Kidney (tissue), 14 donors: Measurements from ENCODE around the gene NR2E1. TPM values are rescaled to one million over a fixed set of nuclear protein-coding genes. Genes with fewer than 3 reads are reported as not detected.

ENCODE experiments used
- DNase-seq, 5 donors: peaks; one replicate each; pipeline ENCODE4 v3.0.0-alpha.2; 2013 to 2020
- FAIRE-seq: peaks from 2 replicates; lab custom pipeline; 2012; peaks lifted over from hg19 to GRCh38; lab: Jason Lieb, UNC
- H3K27ac ChIP-seq, 2 donors: one replicate each; pipeline ENCODE4 v1.7.0; 2013; ENCODE audit warnings: low read depth in 2 of 2, low read length in 2 of 2, inconsistent platforms in 1 of 2
- H3K27me3 ChIP-seq: one replicate; pipeline ENCODE4 v1.7.1; 2013; ENCODE audit warnings: low read length, inconsistent platforms; ENCODE audit not compliant: control insufficient read depth, insufficient read depth
- H3K36me3 ChIP-seq, 3 donors: one replicate each; pipeline versions ENCODE4 v1.7.0 to v1.7.1; 2013; ENCODE audit warnings: low read length in 3 of 3, control low read depth in 1 of 3, inconsistent platforms in 1 of 3; ENCODE audit not compliant: insufficient read depth in 3 of 3, control insufficient read depth in 2 of 3
- H3K4me1 ChIP-seq, 3 donors: one replicate each; pipeline versions ENCODE4 v1.7.0 to v1.7.1; 2013; ENCODE audit warnings: low read length in 3 of 3, inconsistent platforms in 1 of 3, low read depth in 1 of 3; ENCODE audit not compliant: control insufficient read depth in 2 of 3, insufficient read depth in 2 of 3
- H3K4me3 ChIP-seq, 3 donors: one replicate each; pipeline versions ENCODE4 v1.7.0 to v1.8.1; 2013; ENCODE audit warnings: low read length in 3 of 3, control low read depth in 1 of 3, inconsistent platforms in 1 of 3
- H3K9ac ChIP-seq, 3 donors: one replicate each; pipeline versions ENCODE4 v1.7.0 to v1.7.1; 2013; ENCODE audit warnings: low read length in 3 of 3, control low read depth in 1 of 3, inconsistent platforms in 1 of 3
- H3K9me3 ChIP-seq, 3 donors: one replicate each; pipeline versions ENCODE4 v1.7.0 to v1.7.1; 2013; ENCODE audit warnings: low read length in 3 of 3, control low read depth in 1 of 3, inconsistent platforms in 1 of 3; ENCODE audit not compliant: control insufficient read depth in 2 of 3, insufficient read depth in 1 of 3
- intact Hi-C: fragments of 100-400 bp; cut with DNase I; formaldehyde crosslinking; loops from one replicate; pipeline ENCODE4 v1.11.1; 2022
- polyA plus RNA-seq: library from polyadenylated mRNA; stranded (reverse); fragments of 350-450 nt; fragmentation: Illumina TruSeq; extraction: RNeasy Lipid Tissue Mini Kit (QIAGEN cat#74804); gene quantifications from one replicate; pipeline ENCODE4 v1.2.3, GENCODE V29; 2014; ENCODE audit warnings: low read depth, low replicate concordance; ENCODE audit not compliant: insufficient read depth
- total RNA-seq: library from RNA; stranded (reverse); fragmentation: NEBNext Ultra II Directional; extraction: Animal tissue kit (Norgen Biotek cat#: 25700); gene quantifications from one replicate; pipeline ENCODE4 v1.2.1, GENCODE V29; 2021
- TF ChIP-seq, protein P1 (sequence below): IDR thresholded peaks from 3 replicates; pipeline ENCODE4 v1.5.1; 2012; ENCODE audit warnings: mild to moderate bottlenecking, moderate library complexity, borderline replicate concordance; ENCODE audit not compliant: insufficient read depth; ENCODE audit errors: extremely low read depth
- donor health status: control.
- donor health status: control.
- donor health status: control.
- donor health status: control.
- donor health status: control.
- donor health status: DM: yes; HTN: yes; CAD: no.
- donor health status: Normal renal cell carcinoma (clear cell type).

The NR2E1 gene
- total and polyA plus RNA-seq, 2 donors from 2014 or later, result not detected

DNA sequence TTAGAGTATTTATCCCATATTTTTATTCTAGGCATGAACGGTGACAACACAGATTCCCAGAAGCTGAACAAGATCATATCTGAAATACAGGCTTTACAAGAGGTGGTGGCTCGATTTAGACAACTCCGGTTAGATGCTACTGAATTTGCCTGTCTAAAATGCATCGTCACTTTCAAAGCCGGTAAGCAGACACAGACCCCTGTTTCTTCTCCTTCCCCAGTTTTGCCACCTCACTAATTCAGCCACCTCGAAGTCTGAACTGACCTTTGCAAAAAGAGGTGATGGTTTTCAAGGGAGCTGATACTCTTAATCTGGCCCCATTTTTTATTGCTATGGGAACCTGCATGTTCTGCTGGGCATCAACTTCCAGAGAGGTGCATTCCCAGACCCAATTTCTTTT is 15.0 kb downstream of the NR2E1 start:
- peaks cover 0 to 3% (median 0%) of the 10 kb centered on the region in 3 donors for H3K4me1 ChIP-seq
- peaks cover 41% of the 10 kb centered on the region for H3K27me3 ChIP-seq
- H3K9me3 ChIP-seq, result no peaks in the 10 kb centered on the region
- no peak overlapping the region for H3K9ac ChIP-seq
- DNase-seq (no peak), FAIRE-seq (no peak)
- H3K36me3 ChIP-seq, result no peaks in the 10 kb centered on the region
- intact Hi-C loops, result no loop called here
- H3K4me3 ChIP-seq, result no peak overlapping the region
- TF ChIP-seq, protein P1, sequence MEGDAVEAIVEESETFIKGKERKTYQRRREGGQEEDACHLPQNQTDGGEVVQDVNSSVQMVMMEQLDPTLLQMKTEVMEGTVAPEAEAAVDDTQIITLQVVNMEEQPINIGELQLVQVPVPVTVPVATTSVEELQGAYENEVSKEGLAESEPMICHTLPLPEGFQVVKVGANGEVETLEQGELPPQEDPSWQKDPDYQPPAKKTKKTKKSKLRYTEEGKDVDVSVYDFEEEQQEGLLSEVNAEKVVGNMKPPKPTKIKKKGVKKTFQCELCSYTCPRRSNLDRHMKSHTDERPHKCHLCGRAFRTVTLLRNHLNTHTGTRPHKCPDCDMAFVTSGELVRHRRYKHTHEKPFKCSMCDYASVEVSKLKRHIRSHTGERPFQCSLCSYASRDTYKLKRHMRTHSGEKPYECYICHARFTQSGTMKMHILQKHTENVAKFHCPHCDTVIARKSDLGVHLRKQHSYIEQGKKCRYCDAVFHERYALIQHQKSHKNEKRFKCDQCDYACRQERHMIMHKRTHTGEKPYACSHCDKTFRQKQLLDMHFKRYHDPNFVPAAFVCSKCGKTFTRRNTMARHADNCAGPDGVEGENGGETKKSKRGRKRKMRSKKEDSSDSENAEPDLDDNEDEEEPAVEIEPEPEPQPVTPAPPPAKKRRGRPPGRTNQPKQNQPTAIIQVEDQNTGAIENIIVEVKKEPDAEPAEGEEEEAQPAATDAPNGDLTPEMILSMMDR, result no peak
- H3K27ac ChIP-seq, result no peak overlapping the region

DNA sequence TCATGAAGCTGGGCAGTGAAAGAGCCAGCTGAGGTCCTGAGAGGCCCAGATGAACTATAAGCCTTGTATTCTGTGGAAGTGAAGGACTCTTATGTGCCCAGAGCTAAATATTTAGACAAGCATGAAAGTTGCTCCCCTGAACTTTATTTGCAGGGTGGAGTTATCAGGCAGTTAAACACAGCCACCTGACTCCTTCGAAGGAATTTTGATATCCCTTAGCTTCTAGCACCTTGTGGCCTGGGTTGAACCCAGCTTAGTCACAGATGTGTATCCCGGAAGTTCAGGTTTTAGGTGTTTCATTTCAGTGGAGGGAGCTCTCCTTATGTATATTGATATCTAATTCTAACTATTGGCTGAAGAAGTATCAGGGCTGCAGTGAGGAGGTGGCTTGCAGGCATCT is 20.4 kb downstream of the NR2E1 start:
- DNase-seq (no peak), FAIRE-seq (no peak)
- H3K9ac ChIP-seq, result no peak overlapping the region
- H3K27me3 ChIP-seq, result no peaks in the 10 kb centered on the region
- H3K9me3 ChIP-seq, result no peaks in the 10 kb centered on the region
- no peak overlapping the region for H3K27ac ChIP-seq
- H3K4me1 ChIP-seq, result no peaks in the 10 kb centered on the region
- intact Hi-C loops, result no loop called here
- TF ChIP-seq, protein P1, result no peak
- no peaks in the 10 kb centered on the region for H3K36me3 ChIP-seq
- H3K4me3 ChIP-seq, result no peak overlapping the region

DNA sequence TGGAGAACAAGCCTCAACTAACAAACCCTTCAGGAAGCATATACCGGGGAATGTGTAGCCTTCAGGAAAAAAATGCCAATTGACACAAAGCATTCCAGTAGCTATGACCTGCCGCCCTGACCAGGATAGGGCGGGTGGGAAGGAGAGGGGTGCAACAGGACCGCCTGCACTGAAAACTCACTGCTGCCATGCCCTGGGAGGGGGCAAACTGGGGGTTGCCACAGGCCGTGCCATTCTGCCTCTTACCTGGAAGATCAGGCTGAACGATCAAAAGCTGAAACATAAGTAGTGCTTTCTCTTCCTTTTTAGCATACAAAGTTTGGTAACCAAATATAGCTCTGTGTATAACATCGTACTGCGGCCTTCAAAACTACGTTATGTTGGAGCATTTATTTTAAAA is 21.7 kb downstream of the NR2E1 start:
- FAIRE-seq (no peak), DNase-seq (no peak)
- H3K27me3 ChIP-seq, result no peaks in the 10 kb centered on the region
- no peaks in the 10 kb centered on the region for H3K36me3 ChIP-seq
- H3K4me3 ChIP-seq, result no peak overlapping the region
- H3K9ac ChIP-seq, result no peak overlapping the region
- H3K4me1 ChIP-seq, result no peaks in the 10 kb centered on the region
- no peak overlapping the region for H3K27ac ChIP-seq
- TF ChIP-seq, protein P1, result no peak
- no peaks in the 10 kb centered on the region for H3K9me3 ChIP-seq
- intact Hi-C loops, result no loop called here

DNA sequence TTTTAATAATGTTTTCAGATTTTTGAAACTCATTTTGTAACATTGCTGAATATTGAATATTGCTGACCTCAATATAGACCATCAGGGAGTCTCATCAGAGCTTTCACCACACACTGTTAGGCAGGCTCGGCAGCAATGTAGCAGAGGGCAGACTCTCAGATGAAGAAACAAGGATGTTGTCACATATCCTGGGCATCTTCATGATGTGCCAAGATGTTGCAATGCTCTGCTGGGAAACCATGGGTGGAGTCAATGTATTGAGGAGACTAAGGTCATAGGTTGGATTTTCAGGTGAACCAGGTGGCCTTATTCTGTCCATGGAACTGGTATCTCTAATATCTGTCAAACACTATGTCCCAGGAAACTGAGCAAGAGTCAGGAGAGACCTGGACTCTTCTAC is 27.3 kb downstream of the NR2E1 start:
- FAIRE-seq, result no peak
- Histone ChIP-seq H3K4me1 (no peaks in the 10 kb centered on the region), H3K4me3 (no peak overlapping the region), H3K27me3 (no peaks in the 10 kb centered on the region), H3K9me3 (no peaks in the 10 kb centered on the region), H3K36me3 (no peaks in the 10 kb centered on the region), H3K9ac (no peak overlapping the region), H3K27ac (no peak overlapping the region)
- intact Hi-C loops, result no loop called here
- TF ChIP-seq, protein P1, result no peak
- no peak for DNase-seq
